Hippocampal formation (tissue), 2 donors: ENCODE measurements around the gene HIP1.
"Not testable (repeated sequence)": the region's sequence is repeated elsewhere in the genome, so short reads cannot be mapped to it uniquely, and the experiment has no call there.

Experiments
- DNase-seq, 2 donors: peaks; one replicate each; lab custom pipeline; 2025; lab: John Stamatoyannopoulos, UW

Gene HIP1

DNA sequence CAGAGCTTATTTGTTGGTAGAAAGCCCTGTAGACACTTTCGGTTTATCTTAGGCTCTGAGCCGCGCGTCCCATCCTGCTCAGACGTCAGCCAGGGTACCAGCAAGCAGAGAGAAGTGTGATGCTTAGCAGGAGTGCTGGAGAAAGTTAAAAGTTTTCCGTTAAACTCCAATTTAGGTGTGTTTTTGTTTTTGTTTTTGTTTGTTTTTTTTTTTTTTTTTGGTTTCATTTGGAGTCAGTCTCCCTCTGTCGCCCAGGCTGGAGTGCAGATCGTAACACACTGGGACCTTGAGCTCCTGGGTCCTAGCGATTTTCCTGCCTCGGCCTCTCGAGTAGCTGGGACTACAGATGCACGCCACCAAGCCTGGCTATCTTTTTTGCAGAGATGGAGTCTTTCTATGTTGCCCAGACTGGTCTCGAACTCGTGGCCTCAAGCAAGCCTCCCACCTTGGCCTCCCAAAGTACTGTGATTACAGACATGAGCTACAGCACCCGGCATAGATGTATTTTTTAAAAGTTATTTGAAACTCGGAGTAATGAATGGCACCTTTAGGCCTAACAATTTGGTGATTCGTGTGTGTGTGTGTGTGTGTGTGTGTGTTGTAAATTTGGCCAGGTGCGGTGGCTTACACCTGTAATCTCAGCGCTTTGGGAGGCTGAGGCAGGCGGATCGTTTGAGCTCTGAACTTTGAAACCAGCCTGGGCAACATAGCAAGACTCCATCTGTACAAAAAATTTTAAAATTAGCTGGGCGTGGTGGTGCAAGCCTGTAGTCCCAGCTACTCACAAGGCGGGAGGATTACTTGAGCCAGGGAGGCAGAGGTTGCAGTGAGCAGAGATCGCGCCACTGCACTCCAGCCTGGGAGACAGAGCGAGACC is 1.3 kb upstream of the HIP1 start:
- DNase-seq: no peak

DNA sequence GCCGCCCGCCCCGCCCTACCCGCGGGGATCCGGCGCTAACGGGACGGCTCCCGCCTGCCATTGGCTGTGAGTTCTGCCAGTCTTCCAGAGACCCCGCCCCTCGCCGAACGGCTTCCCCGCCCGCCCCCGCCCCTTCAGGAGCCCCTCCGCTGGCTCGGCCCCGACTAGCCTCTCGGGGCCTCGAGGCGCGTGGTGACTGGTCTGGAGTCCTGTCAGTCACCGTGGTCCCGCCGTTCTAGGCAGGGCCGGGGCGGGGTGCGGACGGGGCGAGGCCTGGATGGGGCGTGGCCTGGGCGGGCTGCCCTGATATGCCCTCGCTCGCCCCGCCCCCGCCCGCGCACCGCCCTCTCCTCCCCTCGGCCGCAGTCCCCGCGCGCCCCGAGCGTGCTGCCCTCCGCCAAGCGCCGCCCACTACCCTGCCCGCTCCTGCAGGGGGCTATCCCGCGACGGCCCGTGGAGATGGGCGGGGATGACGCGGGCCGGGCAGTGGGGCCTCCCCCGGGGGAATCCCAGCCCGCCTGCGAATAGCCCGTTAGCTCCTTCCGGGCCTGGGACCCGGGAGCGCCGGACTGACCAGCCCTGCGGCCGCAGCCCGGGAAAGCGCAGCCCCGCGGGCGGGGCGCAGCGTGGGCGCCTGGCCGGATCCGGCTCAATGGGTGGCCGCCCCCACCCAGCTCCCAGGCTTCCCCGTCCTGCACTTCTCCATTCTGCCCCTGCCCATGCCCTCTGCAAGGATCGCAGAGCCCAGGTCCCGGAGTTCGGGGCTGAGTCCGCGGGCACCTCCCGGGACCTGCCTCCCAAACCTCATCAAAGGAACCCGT is 444 bp upstream of the HIP1 start:
- peak; percentile 98 to 100 for DNase-seq

DNA sequence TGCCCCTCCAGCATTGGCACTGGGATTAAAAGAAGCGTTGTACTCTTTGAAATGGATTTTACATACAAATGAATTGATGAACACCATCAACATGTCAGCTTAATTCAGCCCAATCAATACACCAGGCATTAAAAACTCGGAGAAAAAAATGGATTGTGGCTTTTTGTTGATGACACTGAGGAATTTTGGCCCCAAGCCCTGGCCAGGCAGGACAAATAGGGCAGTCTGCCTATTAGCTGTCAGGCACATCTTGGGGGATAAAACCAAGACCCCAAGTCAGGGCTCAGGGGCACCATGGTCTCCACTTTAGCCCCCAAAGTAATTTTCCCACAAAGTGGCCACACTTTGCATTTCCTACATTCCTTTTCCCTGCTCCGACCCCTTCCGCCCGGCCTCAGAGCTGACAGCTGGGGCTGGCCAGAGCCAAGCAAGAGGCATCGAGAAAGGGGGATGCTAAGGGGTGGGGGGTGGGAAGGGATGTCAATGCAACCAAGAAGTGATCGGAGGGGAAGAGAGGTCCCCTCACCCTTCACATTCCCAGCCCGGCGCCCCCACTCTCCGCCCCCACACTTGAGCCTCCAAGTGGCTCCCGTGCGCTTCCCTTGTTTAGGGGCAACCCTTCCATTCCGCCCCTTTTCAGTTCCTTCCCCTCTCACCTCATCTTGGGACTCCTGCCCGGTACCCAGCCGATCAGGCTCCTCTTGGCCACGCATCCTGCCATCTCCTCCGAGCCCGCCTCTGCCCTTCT is 711 bp downstream of the HIP1 start:
- peak in 1 of 2 donors; percentile 20 for DNase-seq

DNA sequence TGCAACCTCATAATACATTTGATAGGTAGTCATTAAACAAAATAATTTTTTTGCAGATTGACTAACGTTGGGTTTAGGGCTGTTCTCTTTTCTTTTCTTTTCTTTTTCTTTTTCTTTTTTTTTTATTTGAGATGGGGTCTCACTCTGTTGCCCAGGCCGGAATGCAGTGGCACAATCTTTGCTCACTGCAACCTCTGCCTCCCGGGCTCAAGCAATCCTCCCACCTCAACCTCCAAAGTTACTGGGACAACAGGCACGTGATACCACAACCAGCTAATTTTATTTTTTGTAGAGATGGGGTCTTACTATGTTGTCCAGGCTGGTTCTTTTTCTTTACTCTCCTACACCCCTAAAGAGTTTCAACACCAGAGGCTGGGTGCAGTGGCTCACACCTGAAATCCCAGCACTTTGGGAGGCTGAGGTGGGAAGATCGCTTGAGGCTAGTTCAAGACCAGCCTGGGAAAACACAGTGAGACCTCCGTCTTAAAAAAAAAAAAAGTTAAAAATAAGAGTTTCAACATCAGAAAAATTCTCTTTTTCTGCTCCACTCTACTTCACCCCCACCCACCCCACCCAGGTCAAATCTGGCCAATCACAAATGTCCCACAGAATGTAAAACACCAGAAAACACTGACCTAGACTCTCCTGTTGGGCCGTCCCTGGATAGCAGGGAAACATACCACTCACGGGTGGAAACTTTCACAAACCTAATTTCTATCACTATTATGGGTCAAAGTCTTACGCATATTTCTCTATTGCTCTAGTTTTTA is 3.0 kb downstream of the HIP1 start:
- DNase-seq: no peak

DNA sequence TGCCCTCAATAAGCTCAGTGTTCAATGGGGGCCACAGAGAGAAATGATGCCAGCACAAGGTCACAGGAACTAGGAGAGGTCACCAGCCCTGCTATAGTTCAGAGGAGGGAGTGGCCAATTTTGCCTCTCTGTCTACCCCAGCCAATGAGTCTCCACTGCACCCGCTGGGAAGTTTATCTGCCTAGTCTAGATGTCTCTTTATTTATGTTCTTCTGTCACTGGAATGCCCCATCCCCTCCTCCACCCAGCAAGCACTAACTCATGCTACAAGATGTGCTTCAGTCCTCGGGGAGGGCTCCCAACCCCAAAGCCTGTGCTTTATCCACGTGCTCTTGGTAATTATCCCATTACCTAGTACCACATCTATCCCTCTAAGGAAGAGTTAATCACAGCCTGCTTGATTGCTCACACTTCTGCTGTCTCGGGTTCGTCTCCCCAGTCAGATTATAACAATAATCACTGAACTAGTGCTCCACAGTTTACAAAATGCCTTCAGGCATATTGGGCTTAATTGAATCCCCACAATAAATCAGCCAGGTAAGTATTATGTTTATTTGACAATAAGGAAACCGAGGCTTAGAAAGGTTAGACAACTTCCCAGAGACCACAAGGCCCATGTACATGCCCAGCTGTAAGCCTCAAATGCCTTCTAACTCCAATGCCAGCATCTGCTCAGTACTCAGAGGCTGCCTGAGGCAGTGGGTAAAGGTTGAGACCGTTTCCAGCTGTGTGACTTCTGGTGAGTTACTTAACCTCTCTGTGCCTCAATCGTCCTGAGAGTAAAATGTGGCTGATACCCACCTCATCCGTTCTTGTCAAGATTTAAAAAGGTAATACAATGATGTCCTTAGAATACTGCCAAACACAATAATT is 3.9 kb downstream of the HIP1 start:
- DNase-seq: no peak

DNA sequence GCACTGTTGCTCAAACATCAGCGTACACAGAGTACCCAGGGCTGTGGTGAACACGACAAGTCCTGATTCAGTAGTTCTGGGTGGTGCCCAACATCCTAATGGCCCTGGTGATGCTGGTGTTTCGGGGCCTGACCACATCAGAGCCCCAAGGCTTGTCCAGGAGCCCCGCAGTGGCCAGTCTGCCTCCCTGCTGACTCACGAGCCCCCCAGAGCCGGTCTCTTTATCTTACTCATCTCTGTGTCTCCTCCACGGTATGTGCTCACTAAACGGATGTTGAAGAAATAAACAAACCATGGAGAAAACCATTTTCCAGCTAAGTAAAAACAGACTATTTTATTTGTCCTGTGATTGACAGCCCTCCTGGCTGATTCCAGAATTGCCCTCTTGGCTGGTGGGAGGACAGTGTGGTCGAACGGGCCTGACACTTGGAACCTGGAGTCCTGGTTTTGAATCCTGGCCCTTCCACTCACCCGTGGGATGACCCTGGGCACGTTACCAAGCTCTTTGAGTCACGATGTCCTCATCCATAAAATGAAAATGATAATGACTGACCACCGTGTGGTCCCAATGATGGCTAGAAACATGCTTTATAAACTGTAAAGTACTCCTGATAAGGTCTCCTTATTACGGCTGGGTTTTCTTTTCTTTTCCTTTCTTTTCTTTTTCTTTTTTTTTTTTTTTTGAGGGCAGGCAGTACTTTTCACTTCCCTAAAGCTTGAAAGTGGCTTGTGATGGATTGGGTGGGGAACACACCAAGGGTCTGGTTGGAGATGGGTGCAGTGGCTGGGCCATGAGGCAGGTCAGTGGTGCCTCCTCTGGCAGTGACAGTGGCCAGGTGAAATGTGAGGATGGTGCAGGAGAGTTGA is 5.7 kb downstream of the HIP1 start:
- DNase-seq: no peak

DNA sequence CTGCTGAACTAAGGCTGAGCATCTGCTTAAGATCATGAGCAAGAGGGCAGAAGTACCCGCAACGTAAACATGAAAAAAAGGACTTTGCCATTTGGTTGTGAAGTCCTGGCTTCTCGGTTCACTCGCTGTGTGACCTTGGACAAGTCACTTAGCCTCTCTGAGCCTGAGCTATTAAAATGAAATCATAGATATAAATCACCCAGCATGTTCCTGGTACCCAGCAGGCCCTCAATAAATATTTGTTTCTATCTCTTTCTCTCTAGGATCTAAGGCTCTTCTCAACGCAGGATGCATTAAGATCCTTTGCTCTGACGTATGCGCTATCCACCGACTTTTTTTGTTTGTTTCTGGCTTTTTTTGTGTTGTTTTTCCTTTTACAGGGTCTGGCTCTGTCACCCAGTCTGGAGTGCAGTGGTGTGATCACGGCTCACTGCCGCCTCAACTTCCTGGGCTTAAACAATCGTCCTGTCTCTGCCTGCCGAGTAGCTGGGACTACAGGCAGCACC is 6.7 kb downstream of the HIP1 start:
- DNase-seq: no peak

DNA sequence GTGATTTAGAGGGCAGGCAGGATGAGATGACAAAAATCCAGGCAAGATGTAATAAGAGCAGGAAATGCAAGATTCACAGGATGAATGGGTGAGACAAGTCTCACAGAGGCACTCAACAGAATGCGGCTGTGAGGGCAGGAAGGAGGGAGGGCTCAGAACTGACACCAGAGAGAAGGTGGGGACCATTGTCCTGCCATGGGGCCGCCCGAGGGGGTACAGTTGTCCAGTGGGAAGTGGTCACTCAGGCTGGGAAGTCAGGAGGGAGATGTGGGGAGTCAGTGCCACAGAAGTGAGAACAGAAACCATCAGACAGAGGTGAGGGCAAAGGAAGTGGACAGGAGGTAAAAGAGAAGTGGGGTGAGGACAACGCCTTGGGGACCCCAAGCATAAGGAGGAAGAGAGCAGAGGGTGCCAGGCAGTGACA is 8.9 kb downstream of the HIP1 start:
- no peak for DNase-seq

DNA sequence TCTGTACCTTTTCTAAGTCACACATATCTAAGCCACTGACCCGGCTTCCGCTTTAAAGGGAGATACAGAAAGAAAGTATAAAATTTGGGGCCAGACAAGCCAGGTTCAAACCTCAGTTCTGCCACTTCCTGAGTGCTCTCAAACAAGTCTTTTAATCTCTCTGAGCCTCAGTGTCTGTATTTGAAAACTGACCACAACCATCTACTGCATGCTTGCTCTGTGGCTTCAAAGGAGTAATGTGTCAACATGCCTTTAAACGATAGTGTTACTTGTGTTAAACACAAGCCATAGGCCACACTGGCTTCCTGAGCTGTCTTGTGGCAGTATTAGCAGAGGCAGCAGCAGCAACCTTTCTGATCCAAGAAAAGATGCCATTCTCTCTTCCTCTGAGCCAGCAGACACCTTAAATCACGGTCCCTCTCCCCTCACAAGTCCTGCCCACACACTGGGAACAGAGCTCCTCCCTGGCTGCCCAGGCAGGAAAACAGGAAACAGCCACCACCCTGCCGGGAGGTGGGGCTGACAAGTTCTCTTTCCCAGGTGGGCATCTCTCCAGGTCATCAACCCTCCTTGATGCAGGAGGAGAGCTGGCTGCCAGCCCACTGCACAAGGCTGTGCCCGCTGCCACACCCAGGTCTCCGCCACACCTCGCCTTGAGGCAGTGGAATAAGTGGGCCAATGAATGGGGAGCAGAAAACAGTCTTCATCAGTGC is 10.7 kb downstream of the HIP1 start:
- DNase-seq: no peak

DNA sequence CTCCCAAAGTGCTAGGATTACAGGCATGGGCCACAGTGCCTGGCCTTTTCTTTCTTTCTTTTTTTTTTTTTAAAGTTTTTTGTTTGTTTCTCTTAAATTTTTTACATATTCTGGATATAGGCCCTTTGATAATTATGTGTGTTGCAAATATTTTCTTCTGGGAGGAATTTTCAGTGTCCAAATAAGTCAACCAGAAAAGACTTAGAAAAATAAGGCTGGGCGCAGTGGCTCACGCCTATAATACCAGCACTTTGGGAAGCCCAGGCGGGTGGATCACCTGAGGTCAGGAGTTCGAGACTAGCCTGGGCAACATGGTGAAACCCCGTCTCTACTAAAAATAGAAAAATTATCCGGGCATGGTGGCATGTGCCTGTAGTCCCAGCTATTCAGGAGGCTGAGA is 11.4 kb downstream of the HIP1 start:
- not testable (repeated sequence) for DNase-seq

DNA sequence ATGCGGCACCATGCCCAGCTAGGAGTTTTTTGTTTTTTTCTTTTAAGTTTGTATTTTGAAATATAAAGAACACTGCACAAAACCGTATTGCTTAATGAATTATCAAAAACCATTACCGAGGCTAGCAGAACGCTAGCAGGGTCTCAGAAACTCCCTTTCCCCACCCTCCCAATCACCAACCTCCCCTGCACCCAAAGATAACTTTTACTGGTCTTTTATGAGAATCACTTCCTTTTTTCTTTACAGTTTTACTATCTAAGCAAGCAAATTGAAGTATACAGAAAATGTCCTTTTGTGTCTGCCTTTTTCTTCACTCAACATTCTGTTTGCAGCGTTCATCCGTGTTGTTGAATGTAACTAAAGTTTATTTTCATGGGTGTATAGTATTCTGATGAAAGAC is 13.4 kb downstream of the HIP1 start:
- DNase-seq: no peak

DNA sequence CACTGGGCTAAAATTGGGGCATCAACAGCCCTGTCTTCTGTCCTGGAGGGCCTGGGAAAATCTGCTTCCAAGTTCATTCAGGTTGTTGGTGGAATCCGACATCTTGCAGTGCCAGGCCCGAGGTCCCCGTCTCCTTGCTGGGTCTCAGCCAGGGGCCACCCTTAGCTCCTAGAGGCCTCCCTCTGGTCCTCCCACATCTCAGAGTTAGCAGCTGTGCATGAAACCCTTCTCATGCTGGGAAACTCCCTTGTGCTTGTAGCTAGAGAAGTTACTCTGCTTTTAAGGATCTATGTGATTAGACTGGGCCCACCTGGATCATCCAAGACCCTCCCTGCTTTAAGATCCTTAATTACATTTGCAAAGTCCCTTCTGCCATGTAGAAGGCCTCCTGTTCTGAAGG is 15.3 kb downstream of the HIP1 start:
- no peak for DNase-seq

DNA sequence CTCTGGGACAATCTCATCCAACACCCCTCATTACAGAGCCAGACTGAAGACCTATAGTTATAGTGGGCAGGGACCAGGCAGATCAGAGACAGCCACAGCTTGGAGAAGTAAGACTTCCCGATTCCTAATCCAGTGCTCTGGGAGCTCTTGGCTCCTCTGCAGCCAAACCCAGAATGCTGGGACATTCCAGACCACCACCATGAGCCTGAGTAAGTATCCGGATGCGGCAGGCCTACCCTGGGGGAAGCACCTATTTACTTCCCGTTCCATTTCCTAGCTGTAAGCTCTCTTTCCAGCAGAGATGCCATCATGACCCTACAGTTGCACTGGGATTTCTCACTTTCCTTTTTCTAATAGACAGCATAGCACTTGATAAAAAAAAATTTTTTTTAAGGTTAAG is 16.4 kb downstream of the HIP1 start:
- DNase-seq: no peak

DNA sequence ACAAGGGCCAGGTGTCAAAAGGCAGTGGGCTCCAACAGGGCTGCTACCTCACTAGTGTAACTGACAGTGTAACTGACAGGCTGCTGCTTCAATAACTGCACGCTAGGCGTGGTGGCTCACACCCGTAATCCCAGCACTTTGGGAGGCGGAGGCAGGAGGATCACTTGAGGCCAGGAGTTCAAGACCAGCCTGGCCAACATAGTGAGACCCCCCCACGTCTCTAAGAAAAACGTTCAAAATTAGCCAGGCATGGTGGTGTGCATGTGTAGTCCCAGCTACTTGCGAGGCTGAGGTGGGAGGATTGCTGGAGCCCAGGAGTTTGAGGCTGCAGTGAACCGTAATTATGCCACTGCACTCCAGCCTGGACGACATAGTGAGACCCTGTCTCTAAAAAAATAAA is 16.8 kb downstream of the HIP1 start:
- not testable (repeated sequence) for DNase-seq

DNA sequence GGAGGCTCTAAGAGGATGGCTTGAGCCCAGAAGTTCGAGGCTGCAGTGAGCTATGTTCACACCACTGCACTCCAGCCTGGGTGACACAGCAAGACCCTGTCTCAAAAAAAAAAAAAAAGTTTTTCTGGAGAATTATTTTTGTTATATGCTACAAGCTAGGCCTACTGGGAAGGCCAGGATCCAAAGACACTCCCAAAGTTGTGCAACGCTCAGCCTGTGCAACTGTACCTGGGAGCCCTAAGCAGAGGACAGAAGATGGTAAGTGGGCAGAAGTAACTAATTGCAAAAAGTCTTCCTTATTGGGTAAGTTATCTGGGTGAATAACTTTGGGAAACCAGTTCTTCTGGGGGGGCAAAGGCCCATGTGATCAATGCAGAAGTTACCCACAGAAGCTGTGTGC is 17.3 kb downstream of the HIP1 start:
- no peak for DNase-seq

DNA sequence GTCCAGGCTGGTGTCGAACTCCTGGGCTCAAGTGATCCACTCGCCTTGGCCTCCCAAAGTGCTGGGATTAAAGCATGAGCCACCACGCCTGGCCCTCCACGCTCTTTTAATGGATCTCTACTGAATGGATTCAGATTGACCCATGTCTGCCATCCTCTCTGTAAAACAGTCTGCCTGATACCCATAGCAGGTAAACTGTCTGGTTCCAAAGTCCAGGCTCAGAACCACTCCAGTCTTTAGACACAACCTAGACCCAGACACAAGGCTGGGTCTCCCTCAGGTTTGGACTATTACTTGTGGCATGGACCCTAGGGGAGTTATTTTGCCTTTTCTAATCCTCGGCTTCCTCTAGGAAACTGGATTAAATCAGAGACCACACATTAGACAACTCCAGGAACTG is 19.1 kb downstream of the HIP1 start:
- no peak for DNase-seq

DNA sequence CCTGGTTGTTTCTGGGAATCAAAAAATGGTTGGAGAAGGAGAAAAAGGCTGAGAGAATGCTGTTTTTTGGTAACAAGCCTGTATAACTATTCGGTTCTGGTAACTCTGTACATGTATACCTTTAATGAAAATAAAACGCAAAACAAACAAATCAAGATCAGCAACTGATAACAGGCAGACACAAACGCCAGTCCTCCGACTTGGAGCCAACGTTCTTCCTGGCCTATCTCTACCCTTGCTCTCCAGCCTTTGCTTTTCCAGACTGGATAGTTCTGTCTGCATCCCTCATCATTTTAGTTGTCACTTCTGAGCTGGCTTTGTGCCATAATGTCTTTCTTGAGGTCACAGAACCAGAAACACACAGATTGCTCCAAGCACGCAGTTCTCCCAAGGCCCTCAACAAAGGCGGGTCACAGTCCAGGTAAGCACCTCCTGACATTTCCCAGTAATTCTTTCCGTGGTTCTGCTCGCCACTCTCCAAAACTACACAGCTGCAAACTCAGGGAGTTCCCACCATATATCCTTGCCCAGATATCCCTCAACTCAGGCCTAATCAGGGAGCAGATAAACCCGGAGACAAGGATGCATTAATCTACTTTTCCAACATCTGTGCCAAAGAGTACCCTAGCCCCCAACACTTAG is 20.2 kb downstream of the HIP1 start:
- DNase-seq: no peak

DNA sequence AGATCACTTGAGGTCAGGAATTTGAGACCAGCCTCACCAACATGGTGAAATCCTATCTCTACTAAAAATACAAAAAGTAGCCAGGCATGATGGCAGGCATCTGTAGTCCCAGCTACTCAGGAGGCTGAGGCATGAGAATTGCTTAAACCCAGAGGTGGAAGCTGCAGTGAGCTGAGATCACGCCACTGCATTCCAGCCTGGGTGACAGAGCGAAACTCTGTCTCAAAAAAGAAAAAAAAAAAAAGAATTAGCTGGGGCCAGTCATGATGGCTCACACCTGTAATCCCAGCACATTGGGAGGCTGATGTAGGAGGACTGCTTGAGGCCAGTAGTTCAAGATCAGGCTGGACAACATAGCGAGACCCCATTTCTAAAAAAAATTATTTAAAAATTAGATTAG is 21.0 kb downstream of the HIP1 start:
- DNase-seq: not testable (repeated sequence)
